Duodenal mucosa (tissue), 2 donors: ENCODE data around the gene TMOD3.

ENCODE experiments used
- H3K27ac ChIP-seq: one replicate; pipeline ENCODE4 v1.7.0; 2013; ENCODE audit warnings: low read depth, low read length
- H3K27me3 ChIP-seq, 2 donors: one replicate each; pipeline ENCODE4 v1.7.0; 2013; ENCODE audit warnings: low read length in 2 of 2, control low read depth in 1 of 2; ENCODE audit not compliant: insufficient read depth in 2 of 2, control insufficient read depth in 1 of 2
- H3K36me3 ChIP-seq, 2 donors: one replicate each; pipeline ENCODE4 v1.7.0; 2013; ENCODE audit warnings: low read length in 2 of 2, control low read depth in 1 of 2; ENCODE audit not compliant: insufficient read depth in 2 of 2, control insufficient read depth in 1 of 2
- H3K4me1 ChIP-seq, 2 donors: one replicate each; pipeline ENCODE4 v1.7.0; 2013; ENCODE audit warnings: low read length in 2 of 2, control low read depth in 1 of 2; ENCODE audit not compliant: insufficient read depth in 2 of 2, control insufficient read depth in 1 of 2
- H3K4me3 ChIP-seq, 2 donors: one replicate each; pipeline ENCODE4 v1.7.0; 2013; ENCODE audit warnings: low read length in 2 of 2, low read depth in 1 of 2
- H3K9ac ChIP-seq, 2 donors: one replicate each; pipeline ENCODE4 v1.7.0; 2013; ENCODE audit warnings: low read length in 2 of 2, low read depth in 1 of 2
- H3K9me3 ChIP-seq, 2 donors: one replicate each; pipeline ENCODE4 v1.7.0; 2013; ENCODE audit warnings: low read length in 2 of 2, control low read depth in 1 of 2; ENCODE audit not compliant: control insufficient read depth in 1 of 2

TMOD3 gene

DNA sequence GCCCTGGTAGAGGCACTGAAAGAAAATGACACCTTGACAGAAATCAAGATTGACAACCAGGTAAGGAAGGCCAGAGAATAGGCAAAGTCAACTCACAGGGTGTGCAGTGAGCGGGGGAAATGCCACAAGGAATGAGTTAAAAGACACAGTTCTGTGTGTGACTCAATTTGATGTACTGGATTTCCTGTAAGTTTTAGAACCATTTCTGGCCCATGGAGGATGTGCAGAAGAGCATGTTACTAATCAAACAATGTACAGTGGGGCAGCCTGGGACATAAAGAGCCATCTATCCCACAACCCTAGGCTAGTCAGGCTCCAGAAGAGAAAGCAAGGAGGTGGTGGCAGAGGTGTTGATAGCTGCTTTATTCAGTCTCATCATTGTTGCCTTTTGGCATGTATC lies 31.2 kb upstream of the TMOD3 start:
- Histone ChIP-seq H3K36me3 (peaks cover 3 to 4% of the 10 kb centered on the region in 2 donors), H3K9ac (no peak overlapping the region), H3K9me3 (no peaks in the 10 kb centered on the region), H3K4me1 (peaks cover 0 to 9% of the 10 kb centered on the region in 2 donors), H3K4me3 (no peak overlapping the region), H3K27ac (no peak overlapping the region), H3K27me3 (no peaks in the 10 kb centered on the region)

GRCh38 chr15:51799282-51800252 lies 29.9 kb upstream of the TMOD3 start:
- H3K27ac ChIP-seq: no peak overlapping the region

DNA sequence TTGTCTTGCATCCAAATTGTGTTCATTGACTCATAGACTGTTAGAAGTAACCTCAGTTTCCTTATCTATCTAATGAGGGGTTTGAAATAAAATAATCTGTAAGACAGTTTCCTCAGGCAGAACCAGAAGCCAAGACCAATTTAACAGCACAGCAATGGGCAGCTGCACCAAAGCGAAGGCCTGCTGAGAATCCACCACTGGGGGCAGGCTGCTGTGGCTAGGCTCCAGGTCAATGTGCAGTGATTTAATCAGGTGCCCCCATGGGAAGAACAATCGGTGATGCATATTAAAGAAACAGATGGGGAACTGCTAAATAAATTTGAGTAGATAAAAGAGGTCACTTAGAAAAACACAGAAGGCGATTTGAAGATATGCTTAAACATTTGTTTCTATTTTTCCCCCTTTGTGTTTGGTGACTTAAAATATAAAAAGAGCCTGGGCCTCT lies 28.0 kb upstream of the TMOD3 start:
- Histone ChIP-seq H3K4me1 (peaks cover 0 to 5% of the 10 kb centered on the region in 2 donors), H3K9me3 (no peaks in the 10 kb centered on the region), H3K27me3 (no peaks in the 10 kb centered on the region), H3K27ac (no peak overlapping the region), H3K9ac (no peak overlapping the region), H3K4me3 (no peak overlapping the region), H3K36me3 (peaks cover 3 to 4% of the 10 kb centered on the region in 2 donors)

More at GRCh38 chr15:51799282-51800252, 29.9 kb upstream of the TMOD3 start:
- no peaks in the 10 kb centered on the region for H3K27me3 ChIP-seq
- H3K4me3 ChIP-seq: no peak overlapping the region
- H3K9ac ChIP-seq: no peak overlapping the region
- no peaks in the 10 kb centered on the region for H3K9me3 ChIP-seq
- peaks cover 0 to 9% of the 10 kb centered on the region in 2 donors for H3K4me1 ChIP-seq
- H3K36me3 ChIP-seq: peaks cover 3 to 4% of the 10 kb centered on the region in 2 donors

- Histone ChIP-seq H3K9me3 (no peaks in the 10 kb centered on the region), H3K9ac (no peak overlapping the region), H3K4me1 (no peaks in the 10 kb centered on the region), H3K27ac (no peak overlapping the region), H3K27me3 (no peaks in the 10 kb centered on the region), H3K4me3 (no peak overlapping the region), H3K36me3 (peaks cover 8% of the 10 kb centered on the region in 2 donors)
These were observed 26.9 kb upstream of the TMOD3 start for GRCh38 chr15:51802593-51802992.

DNA sequence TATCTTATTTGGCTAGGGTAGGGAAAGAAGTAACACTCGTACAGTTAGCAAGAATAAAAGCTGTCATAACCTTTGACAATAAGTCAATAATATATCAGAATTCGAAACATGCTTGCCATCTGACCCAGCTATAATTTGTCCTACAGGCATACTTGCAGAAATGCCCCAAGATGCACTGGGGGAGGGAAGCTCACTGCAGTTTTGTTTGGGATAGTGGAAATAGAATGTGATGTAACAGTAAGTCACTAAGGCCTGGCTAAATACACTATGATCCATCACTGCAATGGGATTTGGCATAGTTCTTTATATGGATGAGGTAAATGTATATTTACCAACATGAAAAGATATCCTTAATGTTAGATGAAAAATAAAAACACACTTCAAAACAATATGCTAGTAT lies 25.5 kb upstream of the TMOD3 start:
- Histone ChIP-seq H3K27me3 (no peaks in the 10 kb centered on the region), H3K9me3 (no peaks in the 10 kb centered on the region), H3K4me3 (no peak overlapping the region), H3K27ac (no peak overlapping the region), H3K36me3 (peaks cover 4% of the 10 kb centered on the region in 2 donors), H3K4me1 (no peaks in the 10 kb centered on the region), H3K9ac (no peak overlapping the region)

DNA sequence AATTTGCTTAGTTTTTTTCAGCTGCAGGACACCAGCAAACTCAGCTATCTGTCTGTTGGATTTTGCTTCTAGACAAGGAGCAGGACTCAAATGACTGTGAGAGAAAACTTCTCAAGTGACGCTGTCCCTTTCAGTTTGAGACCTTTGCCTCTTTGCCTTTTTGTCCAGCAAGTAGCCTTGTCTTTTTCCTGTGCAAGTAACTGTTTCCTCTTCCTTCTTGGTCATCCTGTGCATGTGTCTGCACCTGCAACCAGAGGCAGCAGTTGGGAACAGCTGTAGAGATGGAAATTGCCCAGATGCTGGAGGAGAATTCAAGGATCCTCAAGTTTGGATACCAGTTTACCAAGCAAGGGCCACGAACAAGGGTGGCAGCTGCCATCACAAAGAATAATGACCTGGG lies 23.3 kb upstream of the TMOD3 start:
- Histone ChIP-seq H3K4me3 (no peak overlapping the region), H3K9me3 (no peaks in the 10 kb centered on the region), H3K36me3 (peaks cover 4% of the 10 kb centered on the region in 2 donors), H3K4me1 (peaks cover 0 to 4% of the 10 kb centered on the region in 2 donors), H3K27ac (no peak overlapping the region), H3K9ac (no peak overlapping the region), H3K27me3 (no peaks in the 10 kb centered on the region)

- H3K36me3 ChIP-seq: peaks cover 4% of the 10 kb centered on the region in 2 donors
- H3K27me3 ChIP-seq: no peaks in the 10 kb centered on the region
- H3K27ac ChIP-seq: no peak overlapping the region
These were observed 20.0 kb upstream of the TMOD3 start for GRCh38 chr15:51809457-51809856.

GRCh38 chr15:51812598-51812997 lies 16.9 kb upstream of the TMOD3 start:
- Histone ChIP-seq H3K9me3 (no peaks in the 10 kb centered on the region), H3K4me3 (no peak overlapping the region), H3K27me3 (no peaks in the 10 kb centered on the region), H3K27ac (no peak overlapping the region), H3K9ac (no peak overlapping the region), H3K4me1 (peaks cover 7 to 16% of the 10 kb centered on the region in 2 donors), H3K36me3 (no peaks in the 10 kb centered on the region)

More at GRCh38 chr15:51809457-51809856, 20.0 kb upstream of the TMOD3 start:
- Histone ChIP-seq H3K4me1 (peaks cover 0 to 4% of the 10 kb centered on the region in 2 donors), H3K9me3 (no peaks in the 10 kb centered on the region), H3K4me3 (no peak overlapping the region), H3K9ac (no peak overlapping the region)

DNA sequence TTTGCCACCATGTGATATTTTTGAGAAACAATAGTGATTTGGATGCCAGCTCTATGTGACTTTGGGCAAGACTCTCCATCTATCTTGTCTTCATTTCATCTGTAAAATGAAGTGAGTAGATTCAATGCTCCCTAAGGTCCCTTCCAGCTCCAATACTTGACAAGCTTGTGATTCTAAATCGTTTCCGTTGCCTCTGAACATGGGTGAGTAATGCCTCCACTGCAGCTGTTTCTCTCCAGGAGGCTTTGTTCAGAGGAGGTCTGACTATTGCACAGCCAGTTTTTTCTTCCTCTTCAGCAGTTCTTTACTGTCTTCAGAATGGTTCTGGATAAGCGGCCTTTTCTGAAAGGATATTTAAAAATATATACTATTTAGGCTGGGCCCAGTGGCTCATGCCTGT lies 14.8 kb upstream of the TMOD3 start:
- Histone ChIP-seq H3K9me3 (no peaks in the 10 kb centered on the region), H3K4me1 (peaks cover 7 to 12% of the 10 kb centered on the region in 2 donors), H3K36me3 (no peaks in the 10 kb centered on the region), H3K9ac (no peak overlapping the region), H3K27me3 (no peaks in the 10 kb centered on the region), H3K27ac (no peak overlapping the region), H3K4me3 (no peak overlapping the region)

DNA sequence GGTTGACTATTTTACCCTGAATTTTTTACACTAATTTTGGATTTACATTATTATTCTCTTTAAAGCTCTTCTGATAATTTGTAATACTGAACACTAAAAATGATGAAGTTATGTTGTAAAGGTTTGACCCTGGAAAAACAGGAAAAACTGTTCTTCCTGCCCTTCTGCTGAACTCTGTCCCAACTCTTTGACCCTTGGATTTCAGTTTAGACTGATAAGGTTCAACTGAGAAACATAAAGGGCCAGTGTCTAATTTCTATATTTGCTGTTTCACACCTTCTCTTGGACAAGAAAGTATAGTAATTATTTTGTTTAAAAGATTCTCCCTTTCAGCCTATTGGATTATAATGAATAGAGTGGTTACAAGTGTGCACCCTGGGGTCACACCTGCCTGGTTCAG lies 12.8 kb upstream of the TMOD3 start:
- Histone ChIP-seq H3K36me3 (no peaks in the 10 kb centered on the region), H3K27ac (no peak overlapping the region), H3K4me3 (no peak overlapping the region), H3K27me3 (no peaks in the 10 kb centered on the region), H3K9me3 (peaks cover 2 to 5% of the 10 kb centered on the region in 2 donors), H3K4me1 (peaks cover 7 to 12% of the 10 kb centered on the region in 2 donors), H3K9ac (no peak overlapping the region)
